HEK293 (cell line): Measurements from ENCODE around the gene LHFPL3.

Source experiments
- REST ChIP-seq: fragments of 450-650 bp; formaldehyde crosslinking; IDR thresholded peaks from 2 replicates; pipeline ENCODE4 v1.5.1; 2016; ENCODE audit warnings: missing biosample characterization, missing genetic modification characterization
- SALL2 ChIP-seq: fragments of 450-650 bp; formaldehyde crosslinking; IDR thresholded peaks from 2 replicates; pipeline ENCODE4 v1.5.0; 2017; ENCODE audit warnings: missing biosample characterization, mild to moderate bottlenecking, missing genetic modification characterization, borderline replicate concordance
- YY1 ChIP-seq: fragments of 450-650 bp; formaldehyde crosslinking; IDR thresholded peaks from 2 replicates; pipeline ENCODE4 v1.5.1; 2018; ENCODE audit warnings: missing biosample characterization, missing genetic modification characterization
- ZFHX2 ChIP-seq: fragments of 450-650 bp; formaldehyde crosslinking; conservative IDR thresholded peaks from 2 replicates; pipeline ENCODE4 v1.5.1; 2016; ENCODE audit warnings: missing biosample characterization, missing genetic modification characterization
- ZNF140 ChIP-seq: fragments of 450-650 bp; formaldehyde crosslinking; IDR thresholded peaks from 2 replicates; pipeline ENCODE4 v1.5.1; 2016; ENCODE audit warnings: missing biosample characterization, missing genetic modification characterization
- ZNF214 ChIP-seq: fragments of 450-650 bp; formaldehyde crosslinking; IDR thresholded peaks from 2 replicates; pipeline ENCODE4 v1.5.1; 2017; ENCODE audit warnings: missing biosample characterization, mild to moderate bottlenecking, missing genetic modification characterization, borderline replicate concordance
- ZNF274 ChIP-seq, 2 experiments: fragments of 200-500 bp in 1 of 2; fragments of 450-650 bp in 1 of 2; sonication (Bioruptor generic) in 1 of 2; formaldehyde crosslinking in 1 of 2; IDR thresholded peaks; 2 replicates each; pipeline versions ENCODE4 v1.5.1 to v1.6.1; 2014 to 2016; ENCODE audit warnings: borderline replicate concordance in 1 of 2, inconsistent platforms in 1 of 2, low read length in 1 of 2, missing biosample characterization in 1 of 2, missing genetic modification characterization in 1 of 2
- ZNF544 ChIP-seq: fragments of 450-650 bp; formaldehyde crosslinking; IDR thresholded peaks from 2 replicates; pipeline ENCODE4 v1.5.0; 2017; ENCODE audit warnings: missing biosample characterization, missing genetic modification characterization
- TF ChIP-seq, protein P1 (sequence below): fragments of 450-650 bp; formaldehyde crosslinking; IDR thresholded peaks from 2 replicates; pipeline ENCODE4 v1.5.1; 2016; ENCODE audit warnings: missing biosample characterization, missing genetic modification characterization

GRCh38 chr7:104929921-104930320 lies 601.5 kb downstream of the LHFPL3 start:
- TF ChIP-seq, protein P1, sequence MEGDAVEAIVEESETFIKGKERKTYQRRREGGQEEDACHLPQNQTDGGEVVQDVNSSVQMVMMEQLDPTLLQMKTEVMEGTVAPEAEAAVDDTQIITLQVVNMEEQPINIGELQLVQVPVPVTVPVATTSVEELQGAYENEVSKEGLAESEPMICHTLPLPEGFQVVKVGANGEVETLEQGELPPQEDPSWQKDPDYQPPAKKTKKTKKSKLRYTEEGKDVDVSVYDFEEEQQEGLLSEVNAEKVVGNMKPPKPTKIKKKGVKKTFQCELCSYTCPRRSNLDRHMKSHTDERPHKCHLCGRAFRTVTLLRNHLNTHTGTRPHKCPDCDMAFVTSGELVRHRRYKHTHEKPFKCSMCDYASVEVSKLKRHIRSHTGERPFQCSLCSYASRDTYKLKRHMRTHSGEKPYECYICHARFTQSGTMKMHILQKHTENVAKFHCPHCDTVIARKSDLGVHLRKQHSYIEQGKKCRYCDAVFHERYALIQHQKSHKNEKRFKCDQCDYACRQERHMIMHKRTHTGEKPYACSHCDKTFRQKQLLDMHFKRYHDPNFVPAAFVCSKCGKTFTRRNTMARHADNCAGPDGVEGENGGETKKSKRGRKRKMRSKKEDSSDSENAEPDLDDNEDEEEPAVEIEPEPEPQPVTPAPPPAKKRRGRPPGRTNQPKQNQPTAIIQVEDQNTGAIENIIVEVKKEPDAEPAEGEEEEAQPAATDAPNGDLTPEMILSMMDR (tag by site-specific recombination), result no peak
- no peak for TF ChIP-seq ZNF544 (tag by site-specific recombination)
- no peak for TF ChIP-seq YY1 (tag by site-specific recombination)
- no peak for TF ChIP-seq ZNF214
- TF ChIP-seq ZNF274 (IDR thresholded peaks at IDR 0.05; ENCODE audit: low read length), result no peak
- TF ChIP-seq ZNF274 (tag by site-specific recombination; IDR thresholded peaks at IDR 0.05; ENCODE audit: borderline replicate concordance), result no peak
- no peak for TF ChIP-seq REST (tag by site-specific recombination)
- no peak for TF ChIP-seq SALL2 (tag by site-specific recombination)
- no peak for TF ChIP-seq ZFHX2 (tag by site-specific recombination)
- TF ChIP-seq ZNF140 (tag by site-specific recombination), result no peak
